Mesenchymal stem cell (in vitro differentiated cells and primary cell): ENCODE results near the gene MAPK12.

Source experiments
- DNase-seq: peaks from one replicate; pipeline ENCODE4 v3.0.0-alpha.2; 2013
- H2AFZ ChIP-seq: one replicate; pipeline ENCODE4 v1.6.1; 2013; ENCODE audit warnings: low read depth, mild to moderate bottlenecking, control low read depth, inconsistent platforms, low read length, moderate library complexity
- H2AK5ac ChIP-seq: 2 replicates; pipeline ENCODE4 v1.6.1; 2013; ENCODE audit warnings: low read length, moderate library complexity, mild to moderate bottlenecking, inconsistent platforms; ENCODE audit not compliant: severe bottlenecking
- H2BK120ac ChIP-seq: one replicate; pipeline ENCODE4 v1.6.1; 2013; ENCODE audit warnings: low read depth, mild to moderate bottlenecking, inconsistent platforms, low read length, moderate library complexity
- H2BK12ac ChIP-seq, 2 experiments: one replicate each; pipeline ENCODE4 v1.6.1; 2013; ENCODE audit warnings: inconsistent platforms in 2 of 2, low read length in 2 of 2, mild to moderate bottlenecking in 2 of 2, moderate library complexity in 2 of 2, control low read depth in 1 of 2
- H2BK15ac ChIP-seq: one replicate; pipeline ENCODE4 v1.6.1; 2013; ENCODE audit warnings: mild to moderate bottlenecking, low read depth, inconsistent platforms; ENCODE audit not compliant: poor library complexity, severe bottlenecking
- H2BK5ac ChIP-seq: 2 replicates; pipeline ENCODE4 v1.6.1; 2013; ENCODE audit warnings: low read depth, mild to moderate bottlenecking, low read length, control low read depth, inconsistent platforms; ENCODE audit not compliant: poor library complexity, severe bottlenecking
- H3K14ac ChIP-seq, 2 experiments: one replicate each; pipeline ENCODE4 v1.6.1; 2013; ENCODE audit warnings: inconsistent platforms in 2 of 2, low read length in 2 of 2, control low read depth in 1 of 2, mild to moderate bottlenecking in 1 of 2, moderate library complexity in 1 of 2
- H3K18ac ChIP-seq, 2 experiments: one replicate each; pipeline ENCODE4 v1.6.1; 2013; ENCODE audit warnings: inconsistent platforms in 2 of 2, low read length in 2 of 2, control low read depth in 1 of 2, low read depth in 1 of 2, mild to moderate bottlenecking in 1 of 2
- H3K23ac ChIP-seq, 2 experiments: one replicate each; pipeline ENCODE4 v1.6.1; 2013; ENCODE audit warnings: inconsistent platforms in 2 of 2, low read length in 2 of 2, mild to moderate bottlenecking in 2 of 2, moderate library complexity in 2 of 2, control low read depth in 1 of 2
- H3K27ac ChIP-seq: 2 replicates; pipeline ENCODE4 v1.5.1; 2013; ENCODE audit warnings: mild to moderate bottlenecking, moderate library complexity, low read length, control low read depth, inconsistent platforms; ENCODE audit not compliant: poor library complexity, severe bottlenecking
- H3K27me3 ChIP-seq, 2 experiments: 2 replicates each; pipeline versions ENCODE4 v1.6.1 to v1.7.0; 2013; ENCODE audit warnings: low read length in 2 of 2, mild to moderate bottlenecking in 2 of 2, moderate library complexity in 2 of 2, control low read depth in 1 of 2, inconsistent platforms in 1 of 2; ENCODE audit not compliant: control insufficient read depth in 1 of 2, insufficient read depth in 1 of 2
- H3K36me3 ChIP-seq, 2 experiments: 2 replicates each; pipeline versions ENCODE4 v1.6.1 to v1.7.0; 2013; ENCODE audit warnings: low read length in 2 of 2, control low read depth in 1 of 2, inconsistent platforms in 1 of 2, low read depth in 1 of 2, mild to moderate bottlenecking in 1 of 2; ENCODE audit not compliant: insufficient read depth in 2 of 2, control insufficient read depth in 1 of 2
- H3K4ac ChIP-seq, 2 experiments: one replicate each; pipeline ENCODE4 v1.6.1; 2013; ENCODE audit warnings: inconsistent platforms in 2 of 2, low read length in 2 of 2, mild to moderate bottlenecking in 2 of 2, moderate library complexity in 2 of 2, control low read depth in 1 of 2, low read depth in 1 of 2
- H3K4me1 ChIP-seq: 2 replicates; pipeline ENCODE4 v1.6.1; 2013; ENCODE audit warnings: low read depth, low read length, control low read depth; ENCODE audit not compliant: control insufficient read depth, insufficient read depth
- H3K4me2 ChIP-seq: 2 replicates; pipeline ENCODE4 v1.6.1; 2013; ENCODE audit warnings: low read length, mild to moderate bottlenecking, inconsistent platforms; ENCODE audit not compliant: poor library complexity, severe bottlenecking
- H3K4me3 ChIP-seq, 2 experiments: 2 replicates each; pipeline versions ENCODE4 v1.5.1 to v1.7.0; 2013; ENCODE audit warnings: low read length in 2 of 2, mild to moderate bottlenecking in 2 of 2, control low read depth in 1 of 2, low read depth in 1 of 2; ENCODE audit not compliant: insufficient read depth in 1 of 2
- H3K79me1 ChIP-seq: replicated peaks from 2 replicates; pipeline ENCODE4 v1.6.1; 2013; ENCODE audit warnings: mild to moderate bottlenecking, control low read depth, low read length, inconsistent platforms; ENCODE audit not compliant: poor library complexity, severe bottlenecking
- H3K9ac ChIP-seq: 2 replicates; pipeline ENCODE4 v1.7.0; 2013; ENCODE audit warnings: mild to moderate bottlenecking, low read length, moderate library complexity
- H3K9me3 ChIP-seq: 2 replicates; pipeline ENCODE4 v1.7.0; 2013; ENCODE audit warnings: mild to moderate bottlenecking, low read length; ENCODE audit not compliant: control insufficient read depth
- H4K8ac ChIP-seq: one replicate; pipeline ENCODE4 v1.6.1; 2013; ENCODE audit warnings: inconsistent platforms, mild to moderate bottlenecking, low read length, moderate library complexity
- H4K91ac ChIP-seq: one replicate; pipeline ENCODE4 v1.6.1; 2013; ENCODE audit warnings: mild to moderate bottlenecking, low read length, inconsistent platforms
- WGBS: methylation state at CpG from one replicate; pipeline ENCODE4 v1.1.7; 2013; ENCODE audit warnings: mixed read lengths; 5-methylcytosine and 5-hydroxymethylcytosine counted together

The MAPK12 gene

DNA sequence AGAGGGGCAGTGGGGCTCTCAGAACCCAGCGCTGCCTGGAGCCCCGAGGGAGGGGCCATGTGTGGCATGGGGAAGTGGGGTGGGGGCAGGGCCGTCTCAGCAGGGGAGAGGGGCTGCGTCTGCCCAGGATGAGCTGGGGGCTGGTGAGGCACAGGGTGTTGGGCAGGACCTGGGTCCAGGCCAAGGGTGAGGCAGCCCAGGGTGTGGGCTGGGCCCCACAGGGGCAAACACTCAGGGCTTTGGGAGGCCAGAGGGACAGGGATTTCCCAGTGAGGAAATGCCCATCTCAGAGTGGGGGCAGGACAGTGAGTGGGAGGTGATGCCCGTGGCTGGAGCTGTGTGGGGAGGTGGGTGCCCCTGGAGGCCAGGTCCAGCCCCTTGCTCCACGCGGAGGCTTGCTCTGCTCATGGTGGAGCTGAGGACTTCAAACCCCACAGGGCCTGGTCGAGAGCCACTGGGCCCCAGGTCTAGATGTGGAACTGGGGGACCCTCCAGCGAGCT lies 40.6 kb upstream of the MAPK12 start:
- 84% methylated on average over 8 of the region's 9 CpGs for WGBS
- Histone ChIP-seq H2BK15ac (peak overlapping the region; percentile 30), H3K27ac (peak overlapping the region; percentile 12)

DNA sequence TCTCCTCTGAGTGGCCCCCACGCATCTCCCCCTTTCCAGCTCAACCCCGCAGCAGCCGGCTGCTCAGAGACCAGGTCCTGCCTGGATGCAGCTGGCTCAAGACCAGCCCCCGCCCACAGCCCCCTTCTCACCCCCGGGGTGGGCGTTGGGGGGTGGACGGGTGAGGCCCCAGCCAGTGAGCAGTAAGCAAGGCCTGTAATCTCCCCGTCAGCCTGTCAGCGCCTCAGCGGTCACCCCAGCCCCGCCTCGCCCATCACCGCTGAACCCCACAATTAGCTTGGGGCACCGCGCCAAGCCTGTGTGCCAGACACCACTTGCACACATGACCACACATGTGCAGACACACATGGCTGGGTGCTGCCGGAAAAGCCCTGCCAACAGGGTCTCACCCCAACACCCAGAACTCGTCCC lies 40.1 kb upstream of the MAPK12 start:
- H3K4me1 ChIP-seq: peaks cover 88% of the 10 kb centered on the region
- no peak overlapping the region for H2AFZ ChIP-seq
- peak overlapping the region; percentile 43 for H2AK5ac ChIP-seq
- H3K4me3 ChIP-seq: no peak overlapping the region
- H3K18ac ChIP-seq: peak overlapping the region; percentile 11 to 16
- peak overlapping the region in 1 of 2 experiments; percentile 72 for H3K14ac ChIP-seq
- H3K9ac ChIP-seq: peak overlapping the region; percentile 38
- H2BK120ac ChIP-seq: no peak overlapping the region
- no peak overlapping the region for H4K8ac ChIP-seq
- H3K4ac ChIP-seq: no peak overlapping the region
- H3K4me2 ChIP-seq: no peak overlapping the region
- WGBS: 96% methylated on average over 17 of the region's 17 CpGs
- peak overlapping the region in 1 of 2 experiments; percentile 45 for H2BK12ac ChIP-seq
- H3K36me3 ChIP-seq: peaks cover 8 to 69% of the 10 kb centered on the region in 2 experiments
- no peaks in the 10 kb centered on the region for H3K79me1 ChIP-seq
- no peak overlapping the region for H3K23ac ChIP-seq
- H2BK5ac ChIP-seq: no peak overlapping the region
- H3K27ac ChIP-seq: peak overlapping the region; percentile 12
- DNase-seq: no peak
- no peak overlapping the region for H4K91ac ChIP-seq
- H3K27me3 ChIP-seq: no peaks in the 10 kb centered on the region
- peak overlapping the region; percentile 23 for H2BK15ac ChIP-seq
- H3K9me3 ChIP-seq: no peaks in the 10 kb centered on the region

More for the DNA sequence above, 40.6 kb upstream of the MAPK12 start:
- H3K36me3 ChIP-seq: peaks cover 8 to 69% of the 10 kb centered on the region in 2 experiments
- peak overlapping the region; percentile 27 for H4K8ac ChIP-seq
- H3K79me1 ChIP-seq: no peaks in the 10 kb centered on the region
- H3K4me1 ChIP-seq: peaks cover 83% of the 10 kb centered on the region
- H3K14ac ChIP-seq: peak overlapping the region in 1 of 2 experiments; percentile 66
- no peaks in the 10 kb centered on the region for H3K9me3 ChIP-seq
- H4K91ac ChIP-seq: peak overlapping the region; percentile 34
- no peak overlapping the region for H2BK120ac ChIP-seq
- H3K9ac ChIP-seq: peak overlapping the region; percentile 38
- no peak overlapping the region for H2BK5ac ChIP-seq
- H3K4me2 ChIP-seq: no peak overlapping the region
- H3K4ac ChIP-seq: peak overlapping the region in 1 of 2 experiments; percentile 83
- DNase-seq: peak; percentile 56
- no peak overlapping the region for H2AFZ ChIP-seq
- H2AK5ac ChIP-seq: peak overlapping the region; percentile 63
- no peaks in the 10 kb centered on the region for H3K27me3 ChIP-seq
- peak overlapping the region; percentile 11 to 84 for H3K18ac ChIP-seq
- no peak overlapping the region for H3K4me3 ChIP-seq
- H3K23ac ChIP-seq: no peak overlapping the region
- H2BK12ac ChIP-seq: peak overlapping the region in 1 of 2 experiments; percentile 74

DNA sequence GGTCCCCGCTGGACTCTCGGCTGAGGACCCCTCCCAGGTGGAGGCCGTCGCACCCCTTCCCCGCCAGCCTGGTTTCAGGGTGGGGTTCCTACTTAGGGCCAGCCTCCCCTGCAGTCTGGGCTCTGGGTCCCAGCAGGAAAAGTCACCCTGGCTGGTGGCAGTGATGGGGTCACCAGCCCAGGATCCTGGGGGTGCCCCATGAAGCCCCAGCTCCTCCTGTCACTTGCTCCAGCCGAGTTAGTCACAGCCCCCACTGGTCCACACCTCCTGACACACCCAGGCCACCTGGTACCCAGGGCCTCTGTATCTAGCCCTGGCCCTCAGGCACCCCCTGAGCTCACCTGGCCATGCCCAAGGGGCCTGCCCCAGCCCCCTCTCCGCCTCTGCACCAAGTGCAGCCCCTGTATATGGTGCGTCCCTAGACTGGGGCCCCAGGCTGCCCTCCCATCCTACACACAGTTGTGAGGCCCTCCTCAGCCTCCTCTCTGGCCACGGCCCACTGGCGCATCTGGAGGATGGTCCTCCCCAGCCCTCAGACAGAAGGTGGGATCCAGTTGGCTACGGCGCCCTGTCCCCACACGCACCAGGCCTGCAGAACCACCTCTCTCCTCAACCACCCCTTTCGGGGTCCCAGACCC lies 39.3 kb upstream of the MAPK12 start:
- H2AK5ac ChIP-seq: peak overlapping the region; percentile 10
- no peak for DNase-seq

More for the DNA sequence above, 39.3 kb upstream of the MAPK12 start:
- H3K9me3 ChIP-seq: no peaks in the 10 kb centered on the region
- H2AFZ ChIP-seq: no peak overlapping the region
- H2BK15ac ChIP-seq: no peak overlapping the region
- H3K4me1 ChIP-seq: peaks cover 95% of the 10 kb centered on the region
- no peak overlapping the region for H2BK12ac ChIP-seq
- H3K14ac ChIP-seq: no peak overlapping the region
- peak overlapping the region in 1 of 2 experiments; percentile 34 for H3K23ac ChIP-seq
- peak overlapping the region; percentile 28 to 38 for H3K18ac ChIP-seq
- peak overlapping the region; percentile 56 for H4K8ac ChIP-seq
- H3K4me2 ChIP-seq: no peak overlapping the region
- H3K27me3 ChIP-seq: no peaks in the 10 kb centered on the region
- no peak overlapping the region for H3K9ac ChIP-seq
- H3K27ac ChIP-seq: no peak overlapping the region
- no peaks in the 10 kb centered on the region for H3K79me1 ChIP-seq
- H3K36me3 ChIP-seq: peaks cover 8 to 69% of the 10 kb centered on the region in 2 experiments
- H4K91ac ChIP-seq: peak overlapping the region; percentile 61
- no peak overlapping the region for H2BK5ac ChIP-seq
- peak overlapping the region; percentile 11 for H2BK120ac ChIP-seq
- peak overlapping the region; percentile 30 to 65 for H3K4ac ChIP-seq
- WGBS: 82% methylated on average over 14 of the region's 14 CpGs
- H3K4me3 ChIP-seq: no peak overlapping the region
